ENCODE measurements around the gene ZNF681. TPM values are rescaled to one million over a fixed set of nuclear protein-coding genes. Genes with fewer than 3 reads are reported as not detected.
A peak's percentile ranks its signal among the peaks of the same experiment; 100 is the strongest.
"Not testable (repeated sequence)": the region's sequence is repeated elsewhere in the genome, so short reads cannot be mapped to it uniquely, and the experiment has no call there.

Gene ZNF681
- total and polyA plus RNA-seq, 5 experiments from 2014 or later: 3.5 to 10.8 (median 4.7) TPM

DNA sequence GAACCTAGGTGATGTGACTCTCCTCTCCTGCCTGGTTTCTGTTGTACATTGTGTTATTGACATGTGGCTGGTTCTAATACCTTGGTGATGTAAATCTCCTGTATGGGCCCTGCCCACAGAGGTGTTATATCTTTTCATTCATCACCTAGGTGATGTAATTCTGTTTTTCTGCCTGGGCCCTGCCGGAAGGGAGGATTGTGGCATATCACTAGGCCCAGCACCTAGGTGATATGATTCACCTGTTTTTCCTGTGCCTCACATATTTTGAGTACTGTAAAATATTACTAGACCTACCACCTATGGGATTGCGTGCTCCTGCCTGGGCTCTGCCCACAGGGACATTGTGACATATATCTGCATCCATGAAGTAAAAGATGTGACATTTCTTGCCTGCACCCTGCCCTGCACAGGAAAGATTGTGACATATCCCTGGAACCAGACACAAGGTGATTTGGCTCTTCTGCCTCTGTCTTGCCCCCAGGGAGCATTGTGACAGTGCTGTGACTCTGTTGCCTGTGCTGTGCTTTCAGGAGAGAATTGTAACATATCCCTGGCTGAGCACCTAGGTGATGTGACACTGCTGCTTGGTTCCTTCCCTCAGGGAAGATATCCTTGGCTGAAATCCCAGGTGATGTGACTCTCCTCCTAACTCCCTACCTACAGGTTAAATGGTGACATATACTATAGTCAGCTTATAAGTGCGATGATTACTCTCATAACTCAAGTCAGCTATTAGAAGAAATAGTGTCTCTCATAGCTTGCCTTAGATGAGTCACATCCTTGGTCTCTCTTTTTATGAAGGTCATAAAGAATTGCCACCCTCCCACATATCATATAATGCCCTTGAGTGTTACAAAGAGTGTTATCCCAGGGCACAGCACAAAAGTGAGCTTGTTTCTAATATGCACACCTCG is 13.3 kb upstream of the ZNF681 start:
- Mint-ChIP-seq H3K4me1 (peaks cover 0 to 27% (median 15%) of the 10 kb centered on the region in 4 donors), H3K27ac (no peak overlapping the region), H3K36me3 (peaks cover 15 to 29% (median 15%) of the 10 kb centered on the region in 3 donors), H3K27me3 (no peaks in the 10 kb centered on the region), H3K4me3 (no peak overlapping the region), H3K9me3 (peaks cover 0 to 21% (median 0%) of the 10 kb centered on the region in 9 donors)
- ATAC-seq: no peak
- POLR2A ChIA-PET: no interaction called here
- no peak for DNase-seq

GRCh38 chr19:23771316-23771715 is 12.6 kb upstream of the ZNF681 start:
- Mint-ChIP-seq H3K9me3 (peaks cover 0 to 19% (median 0%) of the 10 kb centered on the region in 9 donors), H3K36me3 (peaks cover 8 to 28% (median 11%) of the 10 kb centered on the region in 3 donors), H3K27me3 (no peaks in the 10 kb centered on the region), H3K4me3 (no peak overlapping the region), H3K4me1 (peaks cover 0 to 21% (median 12%) of the 10 kb centered on the region in 4 donors), H3K27ac (no peak overlapping the region)
- DNase-seq: no peak
- POLR2A ChIA-PET: no interaction called here
- ATAC-seq: no peak

- DNase-seq (no peak), ATAC-seq (no peak)
- POLR2A ChIA-PET: no interaction called here
- Mint-ChIP-seq H3K4me3 (no peak overlapping the region), H3K36me3 (peaks cover 7 to 30% (median 11%) of the 10 kb centered on the region in 3 donors), H3K27ac (peak overlapping the region in 1 of 10 donors; percentile 31), H3K27me3 (no peaks in the 10 kb centered on the region), H3K9me3 (peaks cover 0 to 17% (median 0%) of the 10 kb centered on the region in 9 donors), H3K4me1 (peaks cover 0 to 21% (median 12%) of the 10 kb centered on the region in 4 donors)
Measured at GRCh38 chr19:23770672-23771250, 12.1 kb upstream of the ZNF681 start.

DNA sequence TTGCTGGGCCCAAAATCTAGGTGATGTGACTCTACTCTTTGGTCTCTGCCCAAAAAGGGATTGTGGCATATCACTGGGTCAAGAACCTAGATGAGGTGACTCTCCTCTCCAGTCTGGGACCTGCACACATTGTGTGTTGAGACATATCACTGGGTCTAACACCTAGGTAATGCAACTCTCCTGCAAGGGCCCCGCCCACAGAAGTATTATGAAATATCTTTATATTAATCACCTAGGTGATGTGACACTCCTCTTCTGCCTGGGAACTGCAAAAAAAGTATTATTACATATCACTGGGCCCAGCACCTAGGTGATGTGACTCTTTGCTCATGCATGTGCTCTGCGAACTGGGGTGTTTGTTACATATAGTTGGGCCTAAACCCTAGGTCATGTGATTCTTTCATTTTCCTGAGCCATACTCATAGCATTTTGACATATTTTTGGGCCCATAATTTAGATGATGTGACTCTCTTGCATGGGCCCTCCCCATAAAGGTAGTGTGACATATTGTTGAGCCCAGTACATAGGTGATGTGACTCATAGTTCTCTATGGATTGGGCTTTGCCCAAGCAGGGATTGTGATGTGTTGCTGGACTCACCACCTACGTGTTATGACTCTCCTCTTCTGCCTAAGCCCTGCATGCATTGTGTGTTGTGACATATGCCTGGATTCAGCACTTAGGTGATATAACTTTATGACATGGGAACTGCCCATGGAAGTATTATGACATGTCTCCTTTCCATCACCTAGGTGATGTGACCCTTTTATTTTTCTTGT is 11.2 kb upstream of the ZNF681 start:
- Mint-ChIP-seq H3K4me1 (peaks cover under 1 to 27% (median 16%) of the 10 kb centered on the region in 4 donors), H3K36me3 (peaks cover 8 to 30% (median 11%) of the 10 kb centered on the region in 3 donors), H3K4me3 (no peak overlapping the region), H3K27ac (peak overlapping the region in 1 of 10 donors; percentile 31), H3K9me3 (peaks cover 0 to 19% (median 0%) of the 10 kb centered on the region in 9 donors), H3K27me3 (no peaks in the 10 kb centered on the region)
- POLR2A ChIA-PET: no interaction called here
- DNase-seq: no peak
- no peak for ATAC-seq

DNA sequence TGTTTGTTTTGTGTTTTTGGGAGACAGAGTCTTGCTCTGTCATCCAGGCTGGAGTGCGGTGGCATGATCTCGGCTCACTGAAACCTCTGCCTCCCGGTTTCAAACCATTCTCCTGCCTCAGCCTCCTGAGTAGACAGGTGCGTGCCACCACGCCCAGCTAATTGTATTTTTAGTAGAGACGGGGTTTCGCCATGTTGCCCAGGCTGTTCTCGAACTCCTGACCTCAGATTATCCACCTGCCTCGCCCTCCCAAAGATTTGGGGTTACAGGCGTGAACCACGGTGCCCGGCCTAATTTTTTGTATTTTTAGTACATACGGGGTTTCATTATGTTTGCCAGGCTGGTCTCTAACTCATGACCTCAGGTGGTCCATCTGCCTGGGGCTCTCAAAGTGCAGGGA is 8.3 kb upstream of the ZNF681 start:
- peak overlapping the region in 1 of 10 donors; percentile 91 for H3K27ac Mint-ChIP-seq
- no peak for DNase-seq
- peaks cover 4 to 21% (median 5%) of the 10 kb centered on the region in 3 donors for H3K36me3 Mint-ChIP-seq
- peaks cover 0 to 14% (median 0%) of the 10 kb centered on the region in 9 donors for H3K9me3 Mint-ChIP-seq
- no peak for ATAC-seq
- no peaks in the 10 kb centered on the region for H3K27me3 Mint-ChIP-seq
- POLR2A ChIA-PET: no interaction called here
- H3K4me3 Mint-ChIP-seq: no peak overlapping the region
- H3K4me1 Mint-ChIP-seq: peaks cover 11 to 41% (median 30%) of the 10 kb centered on the region in 4 donors

DNA sequence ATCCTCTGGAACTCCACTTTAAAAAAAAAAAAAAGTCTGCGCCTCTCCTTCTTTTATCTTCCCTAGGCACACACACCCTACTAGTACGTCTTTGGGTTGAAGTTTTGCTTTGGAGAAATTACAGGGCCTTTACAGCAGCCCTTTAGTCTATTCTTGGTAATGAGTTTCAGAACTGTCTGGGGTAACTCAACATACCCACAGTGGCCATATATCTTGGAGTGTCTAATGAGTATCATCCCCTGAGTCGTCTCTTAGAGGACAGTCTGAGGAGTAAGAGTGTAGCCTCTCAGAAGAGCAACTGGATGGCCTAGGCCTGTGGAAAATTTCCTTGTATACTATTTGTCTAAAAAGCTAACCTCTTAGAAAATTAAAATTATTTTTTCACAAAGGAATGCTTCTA is 6.1 kb upstream of the ZNF681 start:
- H3K9me3 Mint-ChIP-seq: peaks cover 0 to 12% (median 0%) of the 10 kb centered on the region in 9 donors
- H3K27ac Mint-ChIP-seq: peak overlapping the region in 2 of 10 donors; percentile 7 to 35
- peak overlapping the region in 9 of 10 donors; percentile 2 to 98 (median 94) for H3K4me3 Mint-ChIP-seq

DNA sequence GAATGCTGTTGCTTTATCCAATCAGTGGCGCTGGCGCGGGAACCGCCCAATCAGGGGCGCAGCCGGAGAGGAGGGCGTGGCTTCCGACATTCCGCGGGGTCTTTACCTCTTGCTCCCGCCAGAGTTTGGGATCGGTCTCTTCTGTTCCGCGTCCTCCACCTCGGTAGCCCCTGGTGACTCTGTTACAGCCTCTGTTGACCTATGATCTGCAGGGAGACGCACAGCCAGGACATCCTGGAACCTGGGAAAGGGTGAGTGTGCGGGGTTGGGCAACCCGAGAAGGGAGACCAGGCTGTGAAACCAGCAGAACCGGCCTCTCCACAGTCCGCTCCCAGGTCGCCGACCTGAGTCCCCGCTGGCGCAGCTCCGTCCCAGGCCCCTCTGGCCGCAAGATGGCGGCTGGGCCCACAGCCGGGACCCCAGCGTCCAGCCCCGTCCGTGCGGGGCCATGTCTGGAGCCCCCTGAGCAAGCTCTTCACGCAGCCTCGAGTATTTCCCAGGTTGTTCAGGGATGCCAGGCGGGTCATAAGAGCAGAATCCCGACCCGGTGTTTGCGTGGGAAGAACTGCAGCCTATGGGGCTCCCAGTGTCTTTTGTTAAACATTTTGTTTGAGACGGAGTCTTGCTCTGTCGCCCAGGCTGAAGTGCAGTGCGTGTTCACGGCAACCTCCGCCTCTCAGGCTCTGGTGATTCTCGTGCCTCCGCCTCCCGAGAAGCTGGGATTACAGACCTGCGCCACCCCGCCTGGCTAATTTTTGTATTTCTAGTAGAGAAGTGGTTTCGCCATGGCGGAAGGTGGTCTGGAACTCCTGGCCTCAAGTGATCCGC is 4.4 kb upstream of the ZNF681 start:
- POLR2A ChIA-PET: interaction anchor here (0.7 to 2.1 kb wide), 7 partner anchors 31 to 368 kb away, joined by 3 to 8 read pairs (median 4); partner anchors contain the start of genes ZNF254, ZNF675 and ZNF91
- Mint-ChIP-seq H3K9me3 (peaks cover 0 to 8% (median 0%) of the 10 kb centered on the region in 9 donors), H3K36me3 (peaks cover 0 to 7% (median 2%) of the 10 kb centered on the region in 3 donors), H3K27me3 (no peaks in the 10 kb centered on the region), H3K27ac (peak overlapping the region; percentile 76 to 95 (median 93)), H3K4me3 (peak overlapping the region; percentile 93 to 98 (median 95)), H3K4me1 (peaks cover 20 to 54% (median 43%) of the 10 kb centered on the region in 4 donors)
- ATAC-seq (peak; percentile 71 to 82), DNase-seq (peak; percentile 79 to 92 (median 82))

More for the DNA sequence above, 6.1 kb upstream of the ZNF681 start:
- no peak for DNase-seq
- Mint-ChIP-seq H3K36me3 (peaks cover 2 to 14% (median 4%) of the 10 kb centered on the region in 3 donors), H3K27me3 (no peaks in the 10 kb centered on the region), H3K4me1 (peaks cover 16 to 44% (median 32%) of the 10 kb centered on the region in 4 donors)
- POLR2A ChIA-PET: interaction anchor here (0.6 kb wide), 1 partner anchor 493 kb away, joined by 3 read pairs; no protein-coding TSS in a partner anchor
- ATAC-seq: no peak

GRCh38 chr19:23762548-23762883 is 3.8 kb upstream of the ZNF681 start:
- H3K36me3 Mint-ChIP-seq: peaks cover 0 to 7% (median 2%) of the 10 kb centered on the region in 3 donors
- DNase-seq: no peak
- peak in 1 of 2 donors; percentile 1 for ATAC-seq
- POLR2A ChIA-PET: interaction anchor here (0.6 to 2.1 kb wide), 7 partner anchors 32 to 324 kb away, joined by 3 to 8 read pairs (median 3); partner anchors contain the start of genes ZNF254 and ZNF675
- peak overlapping the region; percentile 93 to 98 (median 95) for H3K4me3 Mint-ChIP-seq
- H3K9me3 Mint-ChIP-seq: peaks cover 0 to 8% (median 0%) of the 10 kb centered on the region in 9 donors
- peaks cover 20 to 57% (median 48%) of the 10 kb centered on the region in 4 donors for H3K4me1 Mint-ChIP-seq
- H3K27ac Mint-ChIP-seq: peak overlapping the region; percentile 37 to 95 (median 93)
- H3K27me3 Mint-ChIP-seq: no peaks in the 10 kb centered on the region

GRCh38 chr19:23760326-23760725 is 1.6 kb upstream of the ZNF681 start:
- not testable (repeated sequence) for H3K27me3 Mint-ChIP-seq, H3K9me3 Mint-ChIP-seq, H3K36me3 Mint-ChIP-seq, ATAC-seq
- peaks cover 22 to 60% (median 52%) of the 10 kb centered on the region in 4 donors for H3K4me1 Mint-ChIP-seq
- POLR2A ChIA-PET: interaction anchor here (1.7 kb wide), 1 partner anchor 1924 kb away, joined by 5 read pairs; the partner anchor contains the start of gene ZNF43
- peak overlapping the region; percentile 58 to 98 (median 88) for H3K27ac Mint-ChIP-seq
- peak overlapping the region in 9 of 10 donors; percentile 15 to 97 (median 89) for H3K4me3 Mint-ChIP-seq
- peak in 2 of 10 donors; percentile 9 to 14 for DNase-seq

GRCh38 chr19:23743633-23744232 is 15.0 kb downstream of the ZNF681 start:
- DNase-seq, H3K27ac Mint-ChIP-seq, POLR2A ChIA-PET, H3K27me3 Mint-ChIP-seq, ATAC-seq, H3K4me3 Mint-ChIP-seq, H3K4me1 Mint-ChIP-seq: not testable (repeated sequence)
- H3K36me3 Mint-ChIP-seq: peaks cover 34 to 64% (median 40%) of the 10 kb centered on the region in 3 donors
- peaks cover 0 to 80% (median 33%) of the 10 kb centered on the region in 9 donors for H3K9me3 Mint-ChIP-seq
